22Rv1 (cell line): ENCODE measurements around the gene FBXO39.

Experiments used
- CTCF ChIP-seq: fragments of 450-650 bp; IDR thresholded peaks from 2 replicates; pipeline ENCODE4 v1.5.1; 2017; ENCODE audit warnings: mild to moderate bottlenecking
- ZFX ChIP-seq: fragments of 450-650 bp; IDR thresholded peaks from 2 replicates; pipeline ENCODE4 v1.6.1; 2017; ENCODE audit warnings: antibody characterized with exemption, borderline replicate concordance

- TF ChIP-seq CTCF = no peak
- TF ChIP-seq ZFX = no peak
Observed at GRCh38 chr17:6752068-6752909, 23.7 kb upstream of the FBXO39 start.
